ENCODE results near the gene RNF144A.

The RNF144A gene

DNA sequence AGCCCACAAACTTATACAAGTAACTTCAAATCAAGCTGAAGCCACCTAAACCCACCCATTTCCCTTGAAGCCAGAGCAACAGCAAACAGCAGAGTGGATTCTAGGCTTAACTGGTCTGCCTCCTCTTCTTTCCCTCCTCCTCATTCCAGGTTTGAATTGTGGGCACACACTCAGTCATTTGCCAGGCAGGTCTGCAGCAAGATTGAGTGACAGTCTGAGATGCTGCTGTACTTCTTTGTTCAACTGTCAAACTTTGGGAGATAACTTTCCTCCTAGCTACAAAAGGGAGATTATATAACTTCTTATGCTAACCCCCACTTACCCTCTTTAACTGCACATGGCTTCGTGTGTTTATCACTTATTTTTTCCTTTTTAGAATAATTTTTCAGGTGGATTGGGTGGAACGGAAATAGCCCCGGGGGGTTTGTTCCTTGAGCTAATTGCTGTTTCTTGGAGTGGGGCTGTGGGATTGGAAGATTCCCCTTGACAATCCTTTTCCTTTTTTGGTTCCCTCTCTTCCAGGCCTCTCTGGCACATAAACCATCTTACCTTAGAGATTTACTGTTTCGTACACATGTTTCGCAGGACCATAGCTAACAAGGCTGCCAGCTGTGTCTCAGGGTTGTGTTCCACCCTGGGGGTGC is 55.0 kb downstream of the RNF144A start:
- TF ChIP-seq, protein P1, sequence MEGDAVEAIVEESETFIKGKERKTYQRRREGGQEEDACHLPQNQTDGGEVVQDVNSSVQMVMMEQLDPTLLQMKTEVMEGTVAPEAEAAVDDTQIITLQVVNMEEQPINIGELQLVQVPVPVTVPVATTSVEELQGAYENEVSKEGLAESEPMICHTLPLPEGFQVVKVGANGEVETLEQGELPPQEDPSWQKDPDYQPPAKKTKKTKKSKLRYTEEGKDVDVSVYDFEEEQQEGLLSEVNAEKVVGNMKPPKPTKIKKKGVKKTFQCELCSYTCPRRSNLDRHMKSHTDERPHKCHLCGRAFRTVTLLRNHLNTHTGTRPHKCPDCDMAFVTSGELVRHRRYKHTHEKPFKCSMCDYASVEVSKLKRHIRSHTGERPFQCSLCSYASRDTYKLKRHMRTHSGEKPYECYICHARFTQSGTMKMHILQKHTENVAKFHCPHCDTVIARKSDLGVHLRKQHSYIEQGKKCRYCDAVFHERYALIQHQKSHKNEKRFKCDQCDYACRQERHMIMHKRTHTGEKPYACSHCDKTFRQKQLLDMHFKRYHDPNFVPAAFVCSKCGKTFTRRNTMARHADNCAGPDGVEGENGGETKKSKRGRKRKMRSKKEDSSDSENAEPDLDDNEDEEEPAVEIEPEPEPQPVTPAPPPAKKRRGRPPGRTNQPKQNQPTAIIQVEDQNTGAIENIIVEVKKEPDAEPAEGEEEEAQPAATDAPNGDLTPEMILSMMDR (IDR thresholded peaks at IDR 0.05; ENCODE audit: extremely low read depth, missing control alignments) = no peak
- no peak for DNase-seq (ENCODE audit: low spot score)

GRCh38 chr2:6973895-6974545 is 56.8 kb downstream of the RNF144A start:
- DNase-seq (ENCODE audit: low spot score) = no peak
- TF ChIP-seq, protein P1 (IDR thresholded peaks at IDR 0.05; ENCODE audit: extremely low read depth, missing control alignments) = no peak

DNA sequence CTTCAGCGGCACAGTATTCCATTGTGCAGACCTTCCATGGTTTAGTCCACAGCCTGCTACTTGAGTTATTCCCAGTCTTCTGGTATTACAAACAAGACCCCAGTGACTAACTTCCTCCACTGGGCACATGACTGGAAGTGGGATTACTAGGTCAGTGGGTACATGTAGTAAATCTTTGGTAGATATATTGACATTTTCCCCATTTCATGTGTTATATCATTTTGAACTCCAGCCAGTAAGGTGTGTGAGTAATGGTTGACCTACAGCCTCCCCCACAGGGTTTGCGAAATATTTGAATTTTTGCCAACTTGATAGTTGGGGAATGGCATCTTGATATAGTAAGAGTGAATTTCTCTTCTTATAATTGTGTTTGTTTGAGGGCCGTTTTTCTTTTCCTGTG is 58.8 kb downstream of the RNF144A start:
- no peak for DNase-seq (ENCODE audit: low spot score)
- TF ChIP-seq, protein P1 (IDR thresholded peaks at IDR 0.05; ENCODE audit: extremely low read depth, missing control alignments) = no peak

GRCh38 chr2:6977113-6977741 is 60.0 kb downstream of the RNF144A start:
- DNase-seq (ENCODE audit: low spot score) = no peak
- TF ChIP-seq, protein P1 (IDR thresholded peaks at IDR 0.05; ENCODE audit: extremely low read depth, missing control alignments) = no peak

GRCh38 chr2:6977786-6978185 is 60.6 kb downstream of the RNF144A start:
- TF ChIP-seq, protein P1 (IDR thresholded peaks at IDR 0.05; ENCODE audit: extremely low read depth, missing control alignments) = no peak
- no peak for DNase-seq (ENCODE audit: low spot score)

- no peak for DNase-seq (ENCODE audit: low spot score)
- TF ChIP-seq, protein P1 (IDR thresholded peaks at IDR 0.05; ENCODE audit: extremely low read depth, missing control alignments) = no peak
These were observed 61.8 kb downstream of the RNF144A start for GRCh38 chr2:6978991-6979390.

- TF ChIP-seq, protein P1 (IDR thresholded peaks at IDR 0.05; ENCODE audit: extremely low read depth, missing control alignments) = no peak
- DNase-seq (ENCODE audit: low spot score) = no peak
These were observed 65.2 kb downstream of the RNF144A start for GRCh38 chr2:6982449-6982848.

Measured in GM20000 (cell line).